Kidney (tissue), 14 donors: Measurements from ENCODE around the gene MACROD1. TPM values are rescaled to one million over a fixed set of nuclear protein-coding genes. Genes with fewer than 3 reads are reported as not detected.

Experiments
- DNase-seq, 5 donors: peaks; one replicate each; pipeline ENCODE4 v3.0.0-alpha.2; 2013 to 2020
- FAIRE-seq: peaks from 2 replicates; lab custom pipeline; 2012; peaks lifted over from hg19 to GRCh38; lab: Jason Lieb, UNC
- H3K27ac ChIP-seq, 2 donors: one replicate each; pipeline ENCODE4 v1.7.0; 2013; ENCODE audit warnings: low read depth in 2 of 2, low read length in 2 of 2, inconsistent platforms in 1 of 2
- H3K27me3 ChIP-seq: one replicate; pipeline ENCODE4 v1.7.1; 2013; ENCODE audit warnings: low read length, inconsistent platforms; ENCODE audit not compliant: control insufficient read depth, insufficient read depth
- H3K36me3 ChIP-seq, 3 donors: one replicate each; pipeline versions ENCODE4 v1.7.0 to v1.7.1; 2013; ENCODE audit warnings: low read length in 3 of 3, control low read depth in 1 of 3, inconsistent platforms in 1 of 3; ENCODE audit not compliant: insufficient read depth in 3 of 3, control insufficient read depth in 2 of 3
- H3K4me1 ChIP-seq, 3 donors: one replicate each; pipeline versions ENCODE4 v1.7.0 to v1.7.1; 2013; ENCODE audit warnings: low read length in 3 of 3, inconsistent platforms in 1 of 3, low read depth in 1 of 3; ENCODE audit not compliant: control insufficient read depth in 2 of 3, insufficient read depth in 2 of 3
- H3K4me3 ChIP-seq, 3 donors: one replicate each; pipeline versions ENCODE4 v1.7.0 to v1.8.1; 2013; ENCODE audit warnings: low read length in 3 of 3, control low read depth in 1 of 3, inconsistent platforms in 1 of 3
- H3K9ac ChIP-seq, 3 donors: one replicate each; pipeline versions ENCODE4 v1.7.0 to v1.7.1; 2013; ENCODE audit warnings: low read length in 3 of 3, control low read depth in 1 of 3, inconsistent platforms in 1 of 3
- H3K9me3 ChIP-seq, 3 donors: one replicate each; pipeline versions ENCODE4 v1.7.0 to v1.7.1; 2013; ENCODE audit warnings: low read length in 3 of 3, control low read depth in 1 of 3, inconsistent platforms in 1 of 3; ENCODE audit not compliant: control insufficient read depth in 2 of 3, insufficient read depth in 1 of 3
- intact Hi-C: fragments of 100-400 bp; cut with DNase I; formaldehyde crosslinking; loops from one replicate; pipeline ENCODE4 v1.11.1; 2022
- polyA plus RNA-seq: library from polyadenylated mRNA; stranded (reverse); fragments of 350-450 nt; fragmentation: Illumina TruSeq; extraction: RNeasy Lipid Tissue Mini Kit (QIAGEN cat#74804); gene quantifications from one replicate; pipeline ENCODE4 v1.2.3, GENCODE V29; 2014; ENCODE audit warnings: low read depth, low replicate concordance; ENCODE audit not compliant: insufficient read depth
- total RNA-seq: library from RNA; stranded (reverse); fragmentation: NEBNext Ultra II Directional; extraction: Animal tissue kit (Norgen Biotek cat#: 25700); gene quantifications from one replicate; pipeline ENCODE4 v1.2.1, GENCODE V29; 2021
- TF ChIP-seq, protein P1 (sequence below): IDR thresholded peaks from 3 replicates; pipeline ENCODE4 v1.5.1; 2012; ENCODE audit warnings: mild to moderate bottlenecking, moderate library complexity, borderline replicate concordance; ENCODE audit not compliant: insufficient read depth; ENCODE audit errors: extremely low read depth
- donor health status: control.
- donor health status: control.
- donor health status: control.
- donor health status: control.
- donor health status: control.
- donor health status: DM: yes; HTN: yes; CAD: no.
- donor health status: Normal renal cell carcinoma (clear cell type).

The MACROD1 gene
- total and polyA plus RNA-seq, 2 donors from 2014 or later: 27.8 to 176 TPM

DNA sequence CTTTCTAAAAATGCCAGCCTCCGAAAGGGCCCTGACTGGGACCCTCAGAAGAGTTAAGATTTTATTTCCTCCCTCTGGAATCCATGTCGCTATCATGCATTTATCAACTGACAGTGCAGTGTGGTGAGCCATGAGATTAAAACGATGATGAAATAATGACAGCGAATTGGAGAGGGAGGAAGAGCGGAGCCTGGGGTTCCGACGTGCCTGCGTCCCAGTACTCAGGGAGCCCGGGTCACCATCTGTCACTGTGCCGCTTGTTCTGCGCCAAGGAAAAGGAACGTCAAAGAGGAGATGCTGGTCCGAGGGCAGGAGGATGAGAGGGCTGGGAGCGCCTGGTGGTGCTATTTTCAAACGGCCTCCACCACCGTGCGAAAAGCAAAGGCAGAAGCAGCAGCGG, 46.2 kb downstream of the MACROD1 start:
- peaks cover 0 to 4% (median 0%) of the 10 kb centered on the region in 3 donors for H3K36me3 ChIP-seq
- H3K9me3 ChIP-seq: no peaks in the 10 kb centered on the region
- no peak for DNase-seq
- TF ChIP-seq, protein P1, sequence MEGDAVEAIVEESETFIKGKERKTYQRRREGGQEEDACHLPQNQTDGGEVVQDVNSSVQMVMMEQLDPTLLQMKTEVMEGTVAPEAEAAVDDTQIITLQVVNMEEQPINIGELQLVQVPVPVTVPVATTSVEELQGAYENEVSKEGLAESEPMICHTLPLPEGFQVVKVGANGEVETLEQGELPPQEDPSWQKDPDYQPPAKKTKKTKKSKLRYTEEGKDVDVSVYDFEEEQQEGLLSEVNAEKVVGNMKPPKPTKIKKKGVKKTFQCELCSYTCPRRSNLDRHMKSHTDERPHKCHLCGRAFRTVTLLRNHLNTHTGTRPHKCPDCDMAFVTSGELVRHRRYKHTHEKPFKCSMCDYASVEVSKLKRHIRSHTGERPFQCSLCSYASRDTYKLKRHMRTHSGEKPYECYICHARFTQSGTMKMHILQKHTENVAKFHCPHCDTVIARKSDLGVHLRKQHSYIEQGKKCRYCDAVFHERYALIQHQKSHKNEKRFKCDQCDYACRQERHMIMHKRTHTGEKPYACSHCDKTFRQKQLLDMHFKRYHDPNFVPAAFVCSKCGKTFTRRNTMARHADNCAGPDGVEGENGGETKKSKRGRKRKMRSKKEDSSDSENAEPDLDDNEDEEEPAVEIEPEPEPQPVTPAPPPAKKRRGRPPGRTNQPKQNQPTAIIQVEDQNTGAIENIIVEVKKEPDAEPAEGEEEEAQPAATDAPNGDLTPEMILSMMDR: no peak
- intact Hi-C loops: no loop called here
- no peaks in the 10 kb centered on the region for H3K27me3 ChIP-seq
- H3K4me1 ChIP-seq: peaks cover 0 to 19% (median 1%) of the 10 kb centered on the region in 3 donors
- FAIRE-seq: no peak
- no peak overlapping the region for H3K4me3 ChIP-seq
- no peak overlapping the region for H3K27ac ChIP-seq
- no peak overlapping the region for H3K9ac ChIP-seq

GRCh38 chr11:64118876-64119665, 46.8 kb downstream of the MACROD1 start:
- no peak overlapping the region for H3K4me3 ChIP-seq
- no peak overlapping the region for H3K9ac ChIP-seq
- peaks cover 0 to 19% (median 4%) of the 10 kb centered on the region in 3 donors for H3K4me1 ChIP-seq
- peaks cover 0 to 4% (median 0%) of the 10 kb centered on the region in 3 donors for H3K9me3 ChIP-seq
- FAIRE-seq (no peak), DNase-seq (no peak)
- TF ChIP-seq, protein P1: no peak
- intact Hi-C loops: no loop called here
- no peak overlapping the region for H3K27ac ChIP-seq
- H3K27me3 ChIP-seq: no peaks in the 10 kb centered on the region
- H3K36me3 ChIP-seq: peaks cover 0 to 4% (median 3%) of the 10 kb centered on the region in 3 donors

DNA sequence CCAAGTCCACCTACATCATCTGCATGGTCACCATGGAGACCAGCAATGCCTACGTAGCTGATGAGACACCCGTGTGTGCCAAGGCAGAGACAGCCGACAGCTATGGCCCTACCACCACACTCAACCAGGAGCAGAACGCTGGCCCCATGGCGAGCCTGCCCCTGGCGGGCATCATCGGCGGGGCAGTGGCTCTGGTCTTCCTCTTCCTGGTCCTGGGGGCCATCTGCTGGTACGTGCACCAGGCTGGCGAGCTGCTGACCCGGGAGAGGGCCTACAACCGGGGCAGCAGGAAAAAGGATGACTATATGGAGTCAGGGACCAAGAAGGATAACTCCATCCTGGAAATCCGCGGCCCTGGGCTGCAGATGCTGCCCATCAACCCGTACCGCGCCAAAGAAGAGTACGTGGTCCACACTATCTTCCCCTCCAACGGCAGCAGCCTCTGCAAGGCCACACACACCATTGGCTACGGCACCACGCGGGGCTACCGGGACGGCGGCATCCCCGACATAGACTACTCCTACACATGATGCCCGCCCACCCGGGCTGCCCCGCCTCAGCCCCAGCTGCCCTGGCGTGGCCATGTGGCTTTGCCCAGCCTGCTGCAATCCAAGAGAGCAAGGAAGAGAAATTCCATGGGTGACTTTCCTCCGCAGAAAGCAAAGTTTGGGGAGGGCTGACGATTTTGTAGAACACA, 48.0 kb downstream of the MACROD1 start:
- DNase-seq (no peak), FAIRE-seq (no peak)
- intact Hi-C loops: no loop called here
- H3K4me3 ChIP-seq: no peak overlapping the region
- no peak overlapping the region for H3K9ac ChIP-seq
- H3K36me3 ChIP-seq: peaks cover 0 to 4% (median 3%) of the 10 kb centered on the region in 3 donors
- H3K27ac ChIP-seq: no peak overlapping the region
- H3K27me3 ChIP-seq: no peaks in the 10 kb centered on the region
- peaks cover 0 to 17% (median 4%) of the 10 kb centered on the region in 3 donors for H3K4me1 ChIP-seq
- TF ChIP-seq, protein P1: no peak
- H3K9me3 ChIP-seq: peaks cover 0 to 7% (median 0%) of the 10 kb centered on the region in 3 donors
